Gastrocnemius medialis (tissue), 4 donors: ENCODE data around the gene FAM76A.

ENCODE experiments used
- POLR2A ChIP-seq, 2 donors: fragments of 450-650 bp; IDR thresholded peaks; one replicate each; pipeline ENCODE4 v1.6.1; 2017; ENCODE audit warnings: antibody characterized with exemption in 2 of 2, mild to moderate bottlenecking in 2 of 2, moderate library complexity in 2 of 2
- TF ChIP-seq, protein P1 (sequence below), 5 experiments: fragments of 450-650 bp in 3 of 5; fragments of 200-600 bp in 2 of 5; sonication (generic) in 2 of 5; IDR thresholded peaks in 4 of 5; conservative IDR thresholded peaks in 1 of 5; 1 replicate in 4 of 5; 2 replicates in 1 of 5; pipeline ENCODE4 v1.5.1; 2016 to 2019; ENCODE audit warnings: antibody characterized with exemption in 5 of 5, mild to moderate bottlenecking in 3 of 5, moderate library complexity in 3 of 5

DNA sequence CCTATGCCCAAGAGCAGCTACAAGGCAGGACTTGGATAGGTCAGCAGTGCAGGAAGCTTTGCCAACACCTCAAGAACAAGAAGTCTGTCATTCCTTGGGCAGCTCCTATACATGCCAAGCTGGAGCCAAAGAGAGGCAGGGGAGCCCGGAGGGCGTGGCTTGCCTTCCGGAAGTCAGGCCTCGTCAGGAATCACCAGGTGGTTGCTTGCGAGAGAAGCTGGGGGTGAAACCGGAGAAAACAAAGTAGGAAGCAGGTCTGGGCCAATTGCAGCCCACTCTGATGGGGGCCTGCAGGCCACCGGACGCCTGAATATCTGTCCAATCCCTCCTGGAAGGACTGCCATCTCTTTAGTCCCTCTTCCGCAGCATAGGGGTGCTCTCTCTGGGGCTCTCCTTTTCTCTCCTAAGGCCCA, 794 bp upstream of the FAM76A start:
- TF ChIP-seq, protein P1, sequence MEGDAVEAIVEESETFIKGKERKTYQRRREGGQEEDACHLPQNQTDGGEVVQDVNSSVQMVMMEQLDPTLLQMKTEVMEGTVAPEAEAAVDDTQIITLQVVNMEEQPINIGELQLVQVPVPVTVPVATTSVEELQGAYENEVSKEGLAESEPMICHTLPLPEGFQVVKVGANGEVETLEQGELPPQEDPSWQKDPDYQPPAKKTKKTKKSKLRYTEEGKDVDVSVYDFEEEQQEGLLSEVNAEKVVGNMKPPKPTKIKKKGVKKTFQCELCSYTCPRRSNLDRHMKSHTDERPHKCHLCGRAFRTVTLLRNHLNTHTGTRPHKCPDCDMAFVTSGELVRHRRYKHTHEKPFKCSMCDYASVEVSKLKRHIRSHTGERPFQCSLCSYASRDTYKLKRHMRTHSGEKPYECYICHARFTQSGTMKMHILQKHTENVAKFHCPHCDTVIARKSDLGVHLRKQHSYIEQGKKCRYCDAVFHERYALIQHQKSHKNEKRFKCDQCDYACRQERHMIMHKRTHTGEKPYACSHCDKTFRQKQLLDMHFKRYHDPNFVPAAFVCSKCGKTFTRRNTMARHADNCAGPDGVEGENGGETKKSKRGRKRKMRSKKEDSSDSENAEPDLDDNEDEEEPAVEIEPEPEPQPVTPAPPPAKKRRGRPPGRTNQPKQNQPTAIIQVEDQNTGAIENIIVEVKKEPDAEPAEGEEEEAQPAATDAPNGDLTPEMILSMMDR (IDR thresholded peaks at IDR 0.05 in 4 of 5, conservative IDR thresholded peaks at IDR 0.05 in 1 of 5) = no peak
- TF ChIP-seq POLR2A (IDR thresholded peaks at IDR 0.05) = no peak
